GM12878 (cell line): ENCODE results near the gene KRI1.

Source experiments
- CTCF ChIP-seq, 3 experiments: IDR thresholded peaks in 2 of 3; conservative IDR thresholded peaks in 1 of 3; 2 replicates each; pipeline ENCODE4 v1.5.1; 2011; ENCODE audit warnings: low read depth in 3 of 3, low read length in 3 of 3, mild to moderate bottlenecking in 3 of 3, control low read depth in 2 of 3, moderate library complexity in 2 of 3, inconsistent platforms in 1 of 3, mixed read lengths in 1 of 3; ENCODE audit not compliant: control insufficient read depth in 2 of 3, insufficient read depth in 1 of 3; ENCODE audit errors: extremely low read depth in 1 of 3
- MYC ChIP-seq: IDR thresholded peaks from 2 replicates; pipeline ENCODE4 v1.6.1; 2011; ENCODE audit warnings: mild to moderate bottlenecking, low read length, moderate library complexity, inconsistent platforms; ENCODE audit not compliant: insufficient read depth, insufficient replicate concordance, insufficient read length, severe bottlenecking
- NFYB ChIP-seq: IDR thresholded peaks from 2 replicates; pipeline ENCODE4 v1.6.1; 2011; ENCODE audit warnings: low read depth, mild to moderate bottlenecking, low read length, improper control_type of control experiment, moderate library complexity; ENCODE audit not compliant: insufficient read depth
- POLR2AphosphoS5 ChIP-seq: IDR thresholded peaks from 2 replicates; pipeline ENCODE4 v1.6.1; 2011; ENCODE audit warnings: mild to moderate bottlenecking, low read length, inconsistent platforms
- SMARCA5 ChIP-seq: fragments of 450-650 bp; IDR thresholded peaks from 2 replicates; pipeline ENCODE4 v1.6.1; 2017; ENCODE audit warnings: mild to moderate bottlenecking
- TAF1 ChIP-seq: IDR thresholded peaks from 2 replicates; pipeline ENCODE4 v1.6.1; 2011; ENCODE audit warnings: mild to moderate bottlenecking, low read depth, low read length, borderline replicate concordance

- no peak for TF ChIP-seq CTCF (IDR thresholded peaks at IDR 0.05 in 2 of 3, conservative IDR thresholded peaks at IDR 0.05 in 1 of 3; ENCODE audit: control insufficient read depth in 2 of 3, extremely low read depth in 1 of 3, insufficient read depth in 1 of 3, low read depth in 3 of 3, low read length in 3 of 3)
- no peak for TF ChIP-seq SMARCA5
- no peak for TF ChIP-seq POLR2AphosphoS5
- no peak for TF ChIP-seq MYC
- no peak for TF ChIP-seq TAF1
- TF ChIP-seq NFYB, result no peak
Measured at GRCh38 chr19:10518444-10519361, 47.1 kb downstream of the KRI1 start.
